ENCODE results near the gene EFCAB3.
"Not testable (repeated sequence)": the region's sequence is repeated elsewhere in the genome, so short reads cannot be mapped to it uniquely, and the experiment has no call there.

DNA sequence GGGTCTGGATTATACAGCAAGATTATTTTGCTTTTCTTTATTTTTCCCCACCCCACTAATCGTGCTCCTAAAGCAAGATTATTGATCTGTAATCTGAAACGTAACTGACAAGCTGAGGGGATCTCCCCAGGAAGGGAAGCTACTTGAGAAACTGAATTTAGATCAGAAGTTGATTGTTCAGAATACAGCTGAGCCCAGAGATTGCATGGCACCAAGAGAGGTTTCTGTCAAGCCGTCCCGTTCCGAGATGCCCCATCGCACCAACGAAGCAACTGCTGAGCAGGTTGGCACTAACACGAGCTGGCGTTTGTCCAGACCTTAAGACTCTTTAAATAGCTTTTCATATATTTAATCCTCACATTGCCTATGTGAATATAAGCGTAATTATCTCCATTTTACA, 78.1 kb downstream of the EFCAB3 start:
- TF ChIP-seq, protein P1, sequence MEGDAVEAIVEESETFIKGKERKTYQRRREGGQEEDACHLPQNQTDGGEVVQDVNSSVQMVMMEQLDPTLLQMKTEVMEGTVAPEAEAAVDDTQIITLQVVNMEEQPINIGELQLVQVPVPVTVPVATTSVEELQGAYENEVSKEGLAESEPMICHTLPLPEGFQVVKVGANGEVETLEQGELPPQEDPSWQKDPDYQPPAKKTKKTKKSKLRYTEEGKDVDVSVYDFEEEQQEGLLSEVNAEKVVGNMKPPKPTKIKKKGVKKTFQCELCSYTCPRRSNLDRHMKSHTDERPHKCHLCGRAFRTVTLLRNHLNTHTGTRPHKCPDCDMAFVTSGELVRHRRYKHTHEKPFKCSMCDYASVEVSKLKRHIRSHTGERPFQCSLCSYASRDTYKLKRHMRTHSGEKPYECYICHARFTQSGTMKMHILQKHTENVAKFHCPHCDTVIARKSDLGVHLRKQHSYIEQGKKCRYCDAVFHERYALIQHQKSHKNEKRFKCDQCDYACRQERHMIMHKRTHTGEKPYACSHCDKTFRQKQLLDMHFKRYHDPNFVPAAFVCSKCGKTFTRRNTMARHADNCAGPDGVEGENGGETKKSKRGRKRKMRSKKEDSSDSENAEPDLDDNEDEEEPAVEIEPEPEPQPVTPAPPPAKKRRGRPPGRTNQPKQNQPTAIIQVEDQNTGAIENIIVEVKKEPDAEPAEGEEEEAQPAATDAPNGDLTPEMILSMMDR (conservative IDR thresholded peaks at IDR 0.05; ENCODE audit: low read length), result not testable (repeated sequence)
- not testable (repeated sequence) for TF ChIP-seq EZH2phosphoT487 (IDR thresholded peaks at IDR 0.05; ENCODE audit: borderline replicate concordance, low read depth, low read length)
